HCT116 (cell line): ENCODE measurements around the gene PSTPIP1.

Source experiments
- CEBPB ChIP-seq: IDR thresholded peaks from 2 replicates; pipeline ENCODE4 v1.6.1; 2012; ENCODE audit warnings: low read depth
- CTCF ChIP-seq, 3 experiments: fragments of 200-600 bp in 1 of 3; sonication (generic) in 1 of 3; IDR thresholded peaks in 2 of 3; conservative IDR thresholded peaks in 1 of 3; 2 replicates each; pipeline ENCODE4 v1.5.1; 2012 to 2017; ENCODE audit warnings: low read depth in 2 of 3, low read length in 2 of 3, antibody characterized with exemption in 1 of 3, borderline replicate concordance in 1 of 3, control low read depth in 1 of 3, mild to moderate bottlenecking in 1 of 3, mixed read lengths in 1 of 3, mixed run types in 1 of 3, moderate library complexity in 1 of 3; ENCODE audit not compliant: insufficient read depth in 1 of 3
- ELF1 ChIP-seq: IDR thresholded peaks from 2 replicates; pipeline ENCODE4 v1.6.1; 2012; ENCODE audit warnings: low read depth, borderline replicate concordance
- EZH2 ChIP-seq: fragments of 200-600 bp; sonication (generic); IDR thresholded peaks from 2 replicates; pipeline ENCODE4 v1.6.1; 2017; ENCODE audit warnings: antibody characterized with exemption, mixed run types
- EZH2phosphoT487 ChIP-seq: fragments of 200-600 bp; IDR thresholded peaks from 2 replicates; pipeline ENCODE4 v1.6.1; 2018; ENCODE audit warnings: antibody characterized with exemption, borderline replicate concordance
- JUND ChIP-seq: IDR thresholded peaks from 2 replicates; pipeline ENCODE4 v1.6.1; 2012
- POLR2A ChIP-seq: IDR thresholded peaks from 2 replicates; pipeline ENCODE4 v1.7.0; 2011; ENCODE audit warnings: borderline replicate concordance; ENCODE audit not compliant: insufficient read depth, insufficient read length; ENCODE audit errors: extremely low read depth
- SP1 ChIP-seq: IDR thresholded peaks from 2 replicates; pipeline ENCODE4 v1.6.1; 2012; ENCODE audit warnings: low read depth
- SRF ChIP-seq: IDR thresholded peaks from 2 replicates; pipeline ENCODE4 v1.6.1; 2012; ENCODE audit warnings: low read depth
- TF ChIP-seq, protein P1 (sequence below): IDR thresholded peaks from 2 replicates; pipeline ENCODE4 v1.6.1; 2011; ENCODE audit warnings: mild to moderate bottlenecking, low read length, moderate library complexity; ENCODE audit not compliant: insufficient replicate concordance; ENCODE audit errors: extremely low read depth
- TF ChIP-seq, protein P2 (sequence below): IDR thresholded peaks from 2 replicates; pipeline ENCODE4 v1.6.1; 2012

- TF ChIP-seq CTCF (IDR thresholded peaks at IDR 0.05 in 2 of 3, conservative IDR thresholded peaks at IDR 0.05 in 1 of 3; ENCODE audit: borderline replicate concordance in 1 of 3, insufficient read depth in 1 of 3, low read depth in 2 of 3, low read length in 2 of 3) (no peak), POLR2A (no peak), JUND (no peak), SP1 (no peak), EZH2 (no peak), SRF (no peak), CEBPB (no peak), EZH2phosphoT487 (no peak), ELF1 (no peak)
- TF ChIP-seq, protein P1, sequence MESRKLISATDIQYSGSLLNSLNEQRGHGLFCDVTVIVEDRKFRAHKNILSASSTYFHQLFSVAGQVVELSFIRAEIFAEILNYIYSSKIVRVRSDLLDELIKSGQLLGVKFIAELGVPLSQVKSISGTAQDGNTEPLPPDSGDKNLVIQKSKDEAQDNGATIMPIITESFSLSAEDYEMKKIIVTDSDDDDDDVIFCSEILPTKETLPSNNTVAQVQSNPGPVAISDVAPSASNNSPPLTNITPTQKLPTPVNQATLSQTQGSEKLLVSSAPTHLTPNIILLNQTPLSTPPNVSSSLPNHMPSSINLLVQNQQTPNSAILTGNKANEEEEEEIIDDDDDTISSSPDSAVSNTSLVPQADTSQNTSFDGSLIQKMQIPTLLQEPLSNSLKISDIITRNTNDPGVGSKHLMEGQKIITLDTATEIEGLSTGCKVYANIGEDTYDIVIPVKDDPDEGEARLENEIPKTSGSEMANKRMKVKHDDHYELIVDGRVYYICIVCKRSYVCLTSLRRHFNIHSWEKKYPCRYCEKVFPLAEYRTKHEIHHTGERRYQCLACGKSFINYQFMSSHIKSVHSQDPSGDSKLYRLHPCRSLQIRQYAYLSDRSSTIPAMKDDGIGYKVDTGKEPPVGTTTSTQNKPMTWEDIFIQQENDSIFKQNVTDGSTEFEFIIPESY, result no peak
- TF ChIP-seq, protein P2, sequence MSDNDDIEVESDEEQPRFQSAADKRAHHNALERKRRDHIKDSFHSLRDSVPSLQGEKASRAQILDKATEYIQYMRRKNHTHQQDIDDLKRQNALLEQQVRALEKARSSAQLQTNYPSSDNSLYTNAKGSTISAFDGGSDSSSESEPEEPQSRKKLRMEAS, result no peak
Measured at GRCh38 chr15:77074350-77074749, 79.4 kb downstream of the PSTPIP1 start.
